ENCODE results near the gene FILIP1L.

FILIP1L gene

GRCh38 chr3:99982650-99983049 lies 131.7 kb downstream of the FILIP1L start:
- peaks cover 6% of the 10 kb centered on the region for H3K36me3 Mint-ChIP-seq (ENCODE audit: low read depth)
- peaks cover 7% of the 10 kb centered on the region for H3K9me3 Mint-ChIP-seq
- no peak overlapping the region for H3K27ac Mint-ChIP-seq
- H3K4me1 Mint-ChIP-seq: no peaks in the 10 kb centered on the region
- no peak for DNase-seq
- no peaks in the 10 kb centered on the region for H3K27me3 Mint-ChIP-seq (ENCODE audit: low read depth, poor library complexity)
- no peak overlapping the region for H3K4me3 Mint-ChIP-seq
- no peak for TF ChIP-seq CTCF (IDR thresholded peaks at IDR 0.05)

- Mint-ChIP-seq H3K27me3 (ENCODE audit: low read depth, poor library complexity) (no peaks in the 10 kb centered on the region), H3K4me3 (no peak overlapping the region), H3K9me3 (peaks cover 16% of the 10 kb centered on the region), H3K36me3 (ENCODE audit: low read depth) (peaks cover 16% of the 10 kb centered on the region), H3K27ac (no peak overlapping the region), H3K4me1 (no peaks in the 10 kb centered on the region)
- TF ChIP-seq CTCF (IDR thresholded peaks at IDR 0.05): no peak
- DNase-seq: no peak
Observed at GRCh38 chr3:99981138-99981537, 133.2 kb downstream of the FILIP1L start.

- H3K9me3 Mint-ChIP-seq: peaks cover 16% of the 10 kb centered on the region
- no peaks in the 10 kb centered on the region for H3K27me3 Mint-ChIP-seq (ENCODE audit: low read depth, poor library complexity)
- no peak for DNase-seq
- no peak overlapping the region for H3K27ac Mint-ChIP-seq
- H3K36me3 Mint-ChIP-seq (ENCODE audit: low read depth): peaks cover 17% of the 10 kb centered on the region
- no peak overlapping the region for H3K4me3 Mint-ChIP-seq
- TF ChIP-seq CTCF (IDR thresholded peaks at IDR 0.05): no peak
- no peaks in the 10 kb centered on the region for H3K4me1 Mint-ChIP-seq
Observed at GRCh38 chr3:99980606-99981005, 133.7 kb downstream of the FILIP1L start.

GRCh38 chr3:99978221-99978620 lies 136.1 kb downstream of the FILIP1L start:
- DNase-seq: no peak
- Mint-ChIP-seq H3K27ac (no peak overlapping the region), H3K9me3 (peaks cover 16% of the 10 kb centered on the region), H3K4me1 (peaks cover 8% of the 10 kb centered on the region), H3K36me3 (ENCODE audit: low read depth) (peaks cover 19% of the 10 kb centered on the region), H3K4me3 (no peak overlapping the region), H3K27me3 (ENCODE audit: low read depth, poor library complexity) (no peaks in the 10 kb centered on the region)
- no peak for TF ChIP-seq CTCF (IDR thresholded peaks at IDR 0.05)

GRCh38 chr3:99976584-99976983 lies 137.7 kb downstream of the FILIP1L start:
- Mint-ChIP-seq H3K9me3 (peaks cover 16% of the 10 kb centered on the region), H3K4me1 (peaks cover 22% of the 10 kb centered on the region), H3K36me3 (ENCODE audit: low read depth) (peaks cover 19% of the 10 kb centered on the region), H3K4me3 (no peak overlapping the region), H3K27me3 (ENCODE audit: low read depth, poor library complexity) (no peaks in the 10 kb centered on the region), H3K27ac (no peak overlapping the region)
- DNase-seq: no peak
- TF ChIP-seq CTCF (IDR thresholded peaks at IDR 0.05): no peak

GRCh38 chr3:99974989-99975388 lies 139.3 kb downstream of the FILIP1L start:
- Mint-ChIP-seq H3K4me1 (peaks cover 22% of the 10 kb centered on the region), H3K9me3 (peaks cover 16% of the 10 kb centered on the region), H3K36me3 (ENCODE audit: low read depth) (peaks cover 19% of the 10 kb centered on the region), H3K4me3 (no peak overlapping the region), H3K27ac (no peak overlapping the region), H3K27me3 (ENCODE audit: low read depth, poor library complexity) (no peaks in the 10 kb centered on the region)
- no peak for TF ChIP-seq CTCF (IDR thresholded peaks at IDR 0.05)
- DNase-seq: no peak

All from nephron progenitor cell (in vitro differentiated cells).